GM13976 (cell line): ENCODE results near the gene SPDYA.

Source experiments
- DNase-seq: peaks from one replicate; pipeline ENCODE4 v3.0.0; 2012; ENCODE audit warnings: low spot score
- CTCF ChIP-seq: IDR thresholded peaks from 2 replicates; pipeline ENCODE4 v1.5.1; 2012; ENCODE audit warnings: borderline replicate concordance, mild to moderate bottlenecking; ENCODE audit not compliant: insufficient read depth; ENCODE audit errors: extremely low read depth, missing control alignments, control extremely low read depth
- in situ Hi-C: fragments of 300-500 bp; cut with MboI; formaldehyde crosslinking; loops from one replicate; pipeline ENCODE4 v1.12.0; 2022; ENCODE audit warnings: low sequenced_read_pairs, mixed read lengths, inconsistent platforms; ENCODE audit not compliant: unreplicated experiment

SPDYA gene

GRCh38 chr2:28796620-28797019 is 14.0 kb upstream of the SPDYA start:
- in situ Hi-C loops = no loop called here
- DNase-seq = no peak
- no peak for TF ChIP-seq CTCF

GRCh38 chr2:28801726-28802125 is 8.9 kb upstream of the SPDYA start:
- no peak for TF ChIP-seq CTCF
- DNase-seq = no peak
- in situ Hi-C loops = loop anchor here (25.0 kb wide), 1 partner anchor 386 kb away; no protein-coding TSS in a partner anchor

- in situ Hi-C loops = loop anchor here (25.0 kb wide), 1 partner anchor 384 kb away; no protein-coding TSS in a partner anchor
- DNase-seq = no peak
- TF ChIP-seq CTCF = no peak
Measured at GRCh38 chr2:28802975-28803429, 7.6 kb upstream of the SPDYA start.

GRCh38 chr2:28809927-28810326 is 707 bp upstream of the SPDYA start:
- DNase-seq = no peak
- no peak for TF ChIP-seq CTCF
- in situ Hi-C loops = loop anchor here (25.0 kb wide), 1 partner anchor 377 kb away; no protein-coding TSS in a partner anchor

- in situ Hi-C loops = loop anchor here (25.0 kb wide), 1 partner anchor 369 kb away; no protein-coding TSS in a partner anchor
- no peak for TF ChIP-seq CTCF
- no peak for DNase-seq
Measured at GRCh38 chr2:28818053-28818452, 7.4 kb downstream of the SPDYA start.

- peak; percentile 70 for TF ChIP-seq CTCF
- in situ Hi-C loops = loop anchor here (25.0 kb wide), 1 partner anchor 366 kb away; no protein-coding TSS in a partner anchor
- DNase-seq = peak; percentile 46
Measured at GRCh38 chr2:28821295-28821958, 10.8 kb downstream of the SPDYA start.
